ENCODE results near the gene DCTN3.

DCTN3 gene

GRCh38 chr9:34570809-34571480 lies 49.4 kb downstream of the DCTN3 start:
- DNase-seq = no peak

GRCh38 chr9:34570376-34570775 lies 49.9 kb downstream of the DCTN3 start:
- no peak for DNase-seq

DNA sequence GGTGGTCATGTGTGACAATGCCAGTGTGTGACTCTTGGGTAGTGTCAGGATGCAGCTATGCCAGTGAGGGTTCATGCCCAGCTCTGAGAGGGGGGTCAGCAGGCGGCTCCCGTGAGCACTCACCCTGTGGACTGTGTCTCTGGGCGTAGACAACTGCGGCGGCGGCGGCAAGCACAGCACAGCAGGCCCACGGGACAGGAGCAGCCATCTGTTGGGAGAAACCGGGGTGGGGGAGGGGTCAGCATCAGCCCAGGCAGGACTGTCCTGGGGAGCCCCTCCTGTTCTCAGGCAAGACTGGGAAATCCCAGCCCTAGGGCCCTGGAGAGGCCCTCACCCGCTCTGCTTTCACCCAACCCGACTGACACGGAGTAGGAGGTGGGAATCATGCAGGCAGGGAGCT lies 51.5 kb downstream of the DCTN3 start:
- no peak for DNase-seq

GRCh38 chr9:34568133-34568532 lies 52.2 kb downstream of the DCTN3 start:
- no peak for DNase-seq

- DNase-seq = no peak
Observed at GRCh38 chr9:34566972-34567371, 53.3 kb downstream of the DCTN3 start.

- no peak for DNase-seq
Observed at GRCh38 chr9:34566322-34566721, 54.0 kb downstream of the DCTN3 start.

DNA sequence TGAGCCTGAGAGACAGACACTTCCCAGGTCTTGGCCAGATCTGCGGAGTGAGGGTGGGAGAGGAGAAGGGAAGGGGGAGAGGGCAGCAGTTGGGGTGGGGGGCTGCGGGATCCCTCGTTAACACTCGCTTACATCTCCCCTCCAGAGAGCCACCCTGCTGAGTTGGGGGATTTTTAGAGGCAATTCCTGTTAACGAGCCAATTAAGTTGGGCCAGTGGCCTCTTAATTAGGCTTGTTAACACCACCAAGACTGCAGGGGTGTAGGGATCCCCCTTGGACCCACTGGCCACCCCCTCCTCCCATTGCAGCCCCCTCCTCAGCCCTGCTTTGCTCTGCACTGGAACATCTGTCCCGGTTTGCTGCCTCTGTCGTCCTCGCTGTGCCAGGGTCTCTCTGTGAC lies 54.4 kb downstream of the DCTN3 start:
- no peak for DNase-seq

DNA sequence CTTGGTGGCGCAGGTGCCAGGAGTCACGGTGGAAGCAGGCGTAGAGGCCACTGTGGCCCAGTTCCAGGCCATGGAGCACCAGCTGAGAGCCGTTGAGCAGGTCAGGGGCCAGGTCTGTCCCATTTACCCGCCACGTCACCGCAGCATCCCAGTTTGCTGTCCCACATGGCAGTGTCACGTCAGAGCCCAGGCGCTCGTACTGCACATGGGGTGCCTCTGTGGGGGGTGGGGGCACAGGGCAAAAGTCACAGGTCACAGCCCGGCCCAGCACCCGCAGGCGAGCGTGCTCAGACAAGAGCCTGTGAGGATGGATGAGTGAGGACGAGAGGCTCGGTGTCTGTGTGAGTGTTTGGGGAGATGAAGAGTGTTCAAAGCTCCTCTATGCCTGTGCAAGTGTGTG lies 55.7 kb downstream of the DCTN3 start:
- no peak for DNase-seq
